Lung (tissue), 12 donors: ENCODE measurements around the gene UGT1A5. TPM values are rescaled to one million over a fixed set of nuclear protein-coding genes. Genes with fewer than 3 reads are reported as not detected.
A peak's percentile ranks its signal among the peaks of the same experiment; 100 is the strongest.
"Not testable (repeated sequence)": the region's sequence is repeated elsewhere in the genome, so short reads cannot be mapped to it uniquely, and the experiment has no call there.

Experiments
- ATAC-seq: fragments of 200-7000 bp; cut with Tn5 transposase; one replicate; pipeline ENCODE4 v1.9.1; 2020; ENCODE audit warnings: moderate number of reproducible peaks; ENCODE audit not compliant: insufficient read depth, low FRiP score
- DNase-seq, 3 donors: peaks; one replicate each; pipeline ENCODE4 v3.0.0-alpha.2; 2013 to 2017
- H3K27ac ChIP-seq, 2 donors: one replicate each; pipeline ENCODE4 v1.5.1; 2013; ENCODE audit warnings: mild to moderate bottlenecking in 2 of 2, moderate library complexity in 2 of 2, control low read depth in 1 of 2, inconsistent platforms in 1 of 2, low read depth in 1 of 2, low read length in 1 of 2
- H3K27me3 ChIP-seq, 3 donors: one replicate each; pipeline ENCODE4 v1.5.1; 2013; ENCODE audit warnings: low read length in 2 of 3; ENCODE audit not compliant: control insufficient read depth in 3 of 3, insufficient read depth in 3 of 3
- H3K36me3 ChIP-seq, 4 donors: one replicate each; pipeline ENCODE4 v1.5.1; 2013; ENCODE audit warnings: low read length in 4 of 4, mild to moderate bottlenecking in 1 of 4, moderate library complexity in 1 of 4; ENCODE audit not compliant: control insufficient read depth in 4 of 4, insufficient read depth in 4 of 4
- H3K4me1 ChIP-seq, 5 donors: one replicate each; pipeline ENCODE4 v1.5.1; 2013; ENCODE audit warnings: low read length in 5 of 5, mild to moderate bottlenecking in 2 of 5, moderate library complexity in 1 of 5; ENCODE audit not compliant: control insufficient read depth in 5 of 5, insufficient read depth in 5 of 5
- H3K4me3 ChIP-seq: one replicate; pipeline ENCODE4 v1.5.1; 2013; ENCODE audit warnings: mild to moderate bottlenecking, control low read depth, moderate library complexity
- H3K9ac ChIP-seq, 2 donors: one replicate each; pipeline ENCODE4 v1.5.1; 2013; ENCODE audit warnings: low read length in 2 of 2, control low read depth in 1 of 2; ENCODE audit not compliant: insufficient read depth in 1 of 2
- H3K9me3 ChIP-seq, 4 donors: one replicate each; pipeline ENCODE4 v1.5.1; 2013; ENCODE audit warnings: low read length in 3 of 4, mild to moderate bottlenecking in 1 of 4, moderate library complexity in 1 of 4; ENCODE audit not compliant: control insufficient read depth in 4 of 4, insufficient read depth in 3 of 4
- WGBS, 2 donors: extraction: QIAGEN DNeasy Blood & Tissue Kit; methylation state at CpG; one replicate each; pipeline ENCODE4 v1.1.7; 2013; 5-methylcytosine and 5-hydroxymethylcytosine counted together
- polyA plus RNA-seq, 2 donors: library from polyadenylated mRNA; stranded (reverse); fragments of 200-250 nt; gene quantifications; one replicate each; pipeline ENCODE4 v1.2.1, GENCODE V29; 2013
- total RNA-seq, 2 donors: library from RNA; depleted of rRNA in 1 of 2; stranded (reverse); fragments of >200 nt in 1 of 2; gene quantifications; one replicate each; pipeline ENCODE4 v1.2.1, GENCODE V29; 2014 to 2021
- TF ChIP-seq, protein P1 (sequence below): IDR thresholded peaks from 2 replicates; pipeline ENCODE4 v1.5.1; 2012; ENCODE audit warnings: mild to moderate bottlenecking; ENCODE audit errors: control extremely low read depth, extremely low read depth
- donor health status: control.
- donor health status: control.
- donor health status: Bipolar disorder and iron deficiency.
- donor health status: healthy.
- donor health status: DM: yes; HTN: yes; CAD: no.

The UGT1A5 gene
- total and polyA plus RNA-seq, 4 donors = 0.34 TPM; not detected in 3

DNA sequence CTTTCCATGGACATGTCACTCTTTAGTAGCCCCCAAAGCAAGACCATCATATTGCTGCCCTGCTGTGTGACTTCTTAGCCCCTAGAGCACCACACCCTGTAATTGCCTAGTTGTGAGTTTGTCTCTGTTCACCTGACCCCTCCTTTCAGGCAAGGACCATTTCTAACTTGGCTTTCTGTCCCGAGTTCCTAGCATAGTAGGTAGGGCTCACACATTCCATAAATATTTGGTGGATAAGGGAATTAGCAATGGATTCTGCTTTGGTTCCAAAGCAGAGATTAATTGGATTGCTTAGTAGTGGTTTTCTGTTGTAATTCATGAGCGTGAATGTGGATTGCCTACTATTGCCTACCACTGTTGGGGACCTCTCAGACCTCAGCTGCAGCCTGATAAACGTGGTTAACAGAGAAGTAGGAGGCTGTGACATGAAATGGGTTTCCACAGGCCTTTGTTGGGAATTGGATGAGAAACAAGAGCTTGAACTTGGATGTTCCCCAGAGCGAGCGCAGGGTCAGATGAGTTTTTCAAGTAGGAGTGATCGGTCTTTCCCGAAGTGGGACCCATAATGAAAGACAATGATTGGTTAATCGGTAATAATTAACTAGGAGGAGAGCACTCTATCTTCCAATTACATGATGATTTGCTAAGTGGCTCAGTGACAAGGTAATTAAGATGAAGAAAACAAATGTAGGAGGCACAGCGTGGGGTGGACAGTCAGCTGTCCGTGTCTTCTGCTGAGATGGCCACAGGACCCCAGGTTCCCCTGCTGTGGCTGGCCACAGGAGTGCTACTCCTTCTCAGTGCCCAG lies 34.0 kb downstream of the UGT1A5 start:
- no peaks in the 10 kb centered on the region for H3K27me3 ChIP-seq
- no peak overlapping the region for H3K9ac ChIP-seq
- no peaks in the 10 kb centered on the region for H3K36me3 ChIP-seq
- H3K9me3 ChIP-seq = peaks cover 0 to 12% (median 3%) of the 10 kb centered on the region in 4 donors
- TF ChIP-seq, protein P1, sequence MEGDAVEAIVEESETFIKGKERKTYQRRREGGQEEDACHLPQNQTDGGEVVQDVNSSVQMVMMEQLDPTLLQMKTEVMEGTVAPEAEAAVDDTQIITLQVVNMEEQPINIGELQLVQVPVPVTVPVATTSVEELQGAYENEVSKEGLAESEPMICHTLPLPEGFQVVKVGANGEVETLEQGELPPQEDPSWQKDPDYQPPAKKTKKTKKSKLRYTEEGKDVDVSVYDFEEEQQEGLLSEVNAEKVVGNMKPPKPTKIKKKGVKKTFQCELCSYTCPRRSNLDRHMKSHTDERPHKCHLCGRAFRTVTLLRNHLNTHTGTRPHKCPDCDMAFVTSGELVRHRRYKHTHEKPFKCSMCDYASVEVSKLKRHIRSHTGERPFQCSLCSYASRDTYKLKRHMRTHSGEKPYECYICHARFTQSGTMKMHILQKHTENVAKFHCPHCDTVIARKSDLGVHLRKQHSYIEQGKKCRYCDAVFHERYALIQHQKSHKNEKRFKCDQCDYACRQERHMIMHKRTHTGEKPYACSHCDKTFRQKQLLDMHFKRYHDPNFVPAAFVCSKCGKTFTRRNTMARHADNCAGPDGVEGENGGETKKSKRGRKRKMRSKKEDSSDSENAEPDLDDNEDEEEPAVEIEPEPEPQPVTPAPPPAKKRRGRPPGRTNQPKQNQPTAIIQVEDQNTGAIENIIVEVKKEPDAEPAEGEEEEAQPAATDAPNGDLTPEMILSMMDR = no peak
- DNase-seq (peak in 1 of 3 donors; percentile 1), ATAC-seq (no peak)
- no peak overlapping the region for H3K4me3 ChIP-seq
- H3K4me1 ChIP-seq = no peaks in the 10 kb centered on the region
- no peak overlapping the region for H3K27ac ChIP-seq
- WGBS, 2 donors = 76 to 78% methylated on average over 10 of the region's 10 CpGs

DNA sequence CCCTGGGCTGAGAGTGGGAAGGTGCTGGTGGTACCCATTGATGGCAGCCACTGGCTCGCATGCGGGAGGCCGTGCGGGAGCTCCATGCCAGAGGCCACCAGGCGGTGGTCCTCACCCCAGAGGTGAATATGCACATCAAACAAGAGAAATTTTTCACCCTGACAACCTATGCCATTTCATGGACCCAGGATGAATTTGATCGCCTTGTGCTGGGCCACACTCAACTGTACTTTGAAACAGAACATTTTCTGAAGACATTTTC lies 34.5 kb downstream of the UGT1A5 start:
- ATAC-seq (no peak), DNase-seq (no peak)
- Histone ChIP-seq H3K9ac (no peak overlapping the region), H3K4me1 (no peaks in the 10 kb centered on the region), H3K9me3 (peaks cover 0 to 12% (median 3%) of the 10 kb centered on the region in 4 donors), H3K27ac (no peak overlapping the region), H3K36me3 (no peaks in the 10 kb centered on the region), H3K4me3 (no peak overlapping the region), H3K27me3 (no peaks in the 10 kb centered on the region)
- TF ChIP-seq, protein P1 = no peak
- WGBS, 2 donors = 89 to 97% methylated on average over 6 of the region's 6 CpGs

DNA sequence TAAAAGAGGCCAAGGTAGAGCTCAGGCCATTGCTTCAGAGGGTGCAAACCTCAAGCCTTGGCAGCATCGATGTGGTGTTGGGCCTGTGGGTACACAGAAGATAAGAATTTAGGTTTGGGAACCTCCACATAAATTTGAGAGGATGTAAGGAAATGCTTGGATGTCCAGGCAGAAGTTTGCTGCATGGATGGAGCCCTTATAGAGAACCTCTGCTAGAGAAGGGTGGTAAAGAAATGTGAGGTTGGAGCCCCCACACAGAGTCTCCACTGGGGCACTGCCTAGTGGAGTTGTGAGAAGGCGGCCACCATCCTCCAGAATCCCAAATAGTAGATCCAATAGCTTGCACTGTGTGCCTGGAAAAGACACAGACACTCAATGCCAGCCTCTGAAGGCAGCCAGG lies 38.0 kb downstream of the UGT1A5 start:
- not testable (repeated sequence) for H3K27me3 ChIP-seq, H3K9ac ChIP-seq, H3K4me1 ChIP-seq, H3K27ac ChIP-seq, ATAC-seq, H3K4me3 ChIP-seq, H3K36me3 ChIP-seq, DNase-seq
- WGBS, 2 donors = 82 to 84% methylated on average over 2 of the region's 2 CpGs
- H3K9me3 ChIP-seq = peaks cover 0 to 13% (median 3%) of the 10 kb centered on the region in 4 donors

DNA sequence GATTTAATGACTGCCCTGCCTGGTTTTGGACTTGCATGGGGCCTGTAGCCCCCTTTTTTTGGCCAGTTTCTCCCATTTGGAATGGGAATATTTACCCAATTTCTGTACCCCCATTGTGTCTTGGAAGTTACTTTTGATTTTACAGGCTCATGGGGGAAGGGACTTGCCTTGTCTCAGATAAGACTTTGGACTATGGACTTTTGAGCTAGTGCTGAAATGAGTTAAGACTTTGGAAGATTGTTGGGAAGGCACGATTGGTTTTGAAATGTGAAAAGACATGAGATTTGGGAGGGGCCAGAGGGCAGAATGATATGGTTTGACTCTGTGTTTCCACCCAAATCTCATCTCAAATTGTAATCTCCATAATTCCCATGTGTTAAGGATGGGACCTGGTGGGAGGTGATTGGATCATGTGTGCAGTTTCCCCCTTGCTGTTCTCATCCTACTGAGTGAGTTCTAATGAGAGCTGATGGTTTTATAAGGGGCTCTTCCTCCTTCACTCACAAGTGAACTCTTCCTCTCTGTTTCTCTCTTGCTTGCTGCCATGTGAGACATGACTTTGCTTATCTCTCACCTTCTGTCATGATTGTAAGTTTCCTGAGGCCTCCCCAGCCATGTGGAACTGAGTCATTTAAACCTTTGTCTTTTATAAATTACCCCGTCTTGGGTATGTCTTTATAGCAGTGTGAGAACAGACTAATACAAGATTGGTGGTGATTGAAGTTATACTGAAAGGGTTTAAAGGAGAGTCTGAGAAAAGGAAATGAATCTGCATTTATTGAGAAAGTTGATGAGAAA lies 38.7 kb downstream of the UGT1A5 start:
- H3K4me3 ChIP-seq, H3K4me1 ChIP-seq, H3K27me3 ChIP-seq, H3K36me3 ChIP-seq, DNase-seq, ATAC-seq, H3K27ac ChIP-seq, H3K9ac ChIP-seq: not testable (repeated sequence)
- peaks cover 0 to 13% (median 3%) of the 10 kb centered on the region in 4 donors for H3K9me3 ChIP-seq
- 78 to 87% methylated on average over 2 of the region's 2 CpGs for WGBS, 2 donors
